AG04449 (cell line): ENCODE measurements around the gene CYBRD1.

Experiments
- CTCF ChIA-PET: fragments of 350-600 bp; formaldehyde crosslinking; extraction: SDS; loops from one replicate; lab custom pipeline; 2021; ENCODE audit warnings: antibody characterized with exemption; lab: Yijun Ruan, JAX
- POLR2A ChIA-PET: fragments of 400-600, 350-600 bp; formaldehyde crosslinking; extraction: SDS; loops from one replicate; lab custom pipeline; 2020; ENCODE audit warnings: antibody characterized with exemption, inconsistent platforms; lab: Yijun Ruan, JAX
- DNase-seq: peaks from one replicate; pipeline ENCODE4 v3.0.0-alpha.2; 2010; ENCODE audit warnings: low read depth, low spot score
- H3K4me3 ChIP-seq: 2 replicates; pipeline ENCODE4 v1.5.1; 2011; ENCODE audit warnings: low read depth, mild to moderate bottlenecking, control low read depth, low read length
- CTCF ChIP-seq: IDR thresholded peaks from one replicate; pipeline ENCODE4 v1.5.1; 2011; ENCODE audit warnings: mild to moderate bottlenecking, moderate library complexity, low read length, control low read depth, inconsistent platforms; ENCODE audit not compliant: insufficient read depth; ENCODE audit errors: missing control alignments

The CYBRD1 gene

GRCh38 chr2:171512014-171512413 lies 10.3 kb upstream of the CYBRD1 start:
- ChIA-PET CTCF (no interaction called here), POLR2A (no interaction called here)
- no peak overlapping the region for H3K4me3 ChIP-seq
- no peak for TF ChIP-seq CTCF
- DNase-seq = no peak

- no peak overlapping the region for H3K4me3 ChIP-seq
- DNase-seq = no peak
- TF ChIP-seq CTCF = no peak
- ChIA-PET POLR2A (no interaction called here), CTCF (no interaction called here)
Measured at GRCh38 chr2:171512683-171513195, 9.5 kb upstream of the CYBRD1 start.

DNA sequence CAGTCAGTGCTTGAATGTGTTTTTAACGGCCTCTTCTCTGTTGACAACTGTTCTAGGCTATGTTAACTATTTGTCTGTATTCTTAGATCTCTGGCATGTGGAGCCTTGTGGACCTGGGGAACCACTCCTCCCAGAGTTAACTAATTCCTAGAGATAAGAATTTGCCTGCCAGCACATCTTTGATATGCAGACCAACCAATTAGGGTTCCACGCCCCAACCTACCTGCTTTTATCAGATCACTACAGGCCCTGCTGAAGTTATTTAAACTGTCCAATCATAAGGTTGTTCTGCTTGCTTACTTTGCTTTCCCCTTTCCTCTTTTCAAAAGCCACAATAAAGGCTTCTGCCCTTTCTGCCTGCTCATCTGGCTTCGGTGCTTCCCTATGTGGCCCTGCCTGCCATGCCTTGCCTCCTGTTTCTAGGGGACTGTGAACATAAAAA lies 8.5 kb upstream of the CYBRD1 start:
- ChIA-PET CTCF (no interaction called here), POLR2A (no interaction called here)
- no peak overlapping the region for H3K4me3 ChIP-seq
- TF ChIP-seq CTCF = no peak
- no peak for DNase-seq

DNA sequence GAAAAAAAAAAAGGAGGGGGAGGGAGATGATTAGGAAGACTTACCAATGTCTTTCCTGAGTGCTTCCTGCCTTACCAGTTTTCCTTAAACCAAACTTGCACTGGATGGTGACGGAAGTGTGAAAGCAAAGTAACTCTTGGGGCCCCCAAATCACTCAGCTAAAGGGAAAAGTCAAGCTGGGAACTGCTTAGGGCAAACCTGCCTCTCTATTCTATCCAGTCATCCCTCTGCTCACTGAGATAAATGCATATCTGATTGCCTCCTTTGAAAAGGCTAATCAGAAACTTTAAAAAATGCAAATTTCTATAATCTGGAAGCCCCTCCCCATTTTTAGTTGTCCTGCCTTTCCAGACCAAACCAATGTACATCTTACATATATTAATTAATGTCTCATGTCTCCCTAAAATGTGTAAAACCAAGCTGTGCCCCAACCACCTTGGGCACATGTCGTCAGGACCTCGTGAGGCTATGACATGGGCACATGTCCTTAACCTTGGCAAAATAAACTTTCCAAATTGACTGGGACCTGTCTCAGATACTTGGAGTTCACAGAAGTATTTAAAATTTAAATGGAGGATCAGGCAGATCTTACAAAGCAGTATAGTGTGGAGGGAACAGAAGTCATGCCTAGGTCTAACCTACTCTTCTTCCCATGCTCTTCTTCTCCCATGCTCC lies 7.2 kb upstream of the CYBRD1 start:
- CTCF ChIA-PET = no interaction called here

DNA sequence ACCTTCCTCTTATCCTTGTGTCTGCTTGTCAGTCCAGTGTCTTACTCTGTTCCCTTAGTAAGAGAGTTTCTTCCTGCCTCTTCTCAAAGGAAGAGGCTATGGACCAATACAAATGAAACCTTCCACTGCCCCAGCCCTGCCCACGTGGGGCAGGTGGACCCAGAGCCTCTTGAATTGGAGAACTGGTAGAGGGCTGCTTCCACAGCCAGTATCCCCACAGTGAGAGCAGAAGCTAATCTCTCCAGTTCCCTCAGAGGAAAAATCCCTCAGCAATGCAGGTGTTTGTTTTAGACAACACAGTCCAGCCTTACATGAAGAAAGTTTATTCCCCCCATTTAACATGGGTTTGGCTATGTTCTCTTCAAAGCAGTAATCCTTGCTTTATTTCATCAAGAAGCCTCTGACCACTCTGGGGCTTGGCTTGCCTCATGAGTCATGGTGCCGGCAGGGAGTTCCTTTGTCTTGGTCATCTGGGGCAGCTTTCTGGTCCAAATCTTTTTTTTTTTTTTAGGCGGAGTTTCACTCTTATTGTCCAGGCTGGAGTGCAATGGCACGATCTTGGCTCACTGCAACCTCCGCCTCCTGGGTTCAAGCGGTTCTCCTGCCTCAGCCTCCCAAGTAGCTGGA lies 6.5 kb upstream of the CYBRD1 start:
- ChIA-PET POLR2A (no interaction called here), CTCF (no interaction called here)
- no peak overlapping the region for H3K4me3 ChIP-seq
- TF ChIP-seq CTCF = no peak
- no peak for DNase-seq

More for the DNA sequence above, 7.2 kb upstream of the CYBRD1 start:
- no peak overlapping the region for H3K4me3 ChIP-seq
- POLR2A ChIA-PET = no interaction called here
- no peak for TF ChIP-seq CTCF
- DNase-seq = no peak

DNA sequence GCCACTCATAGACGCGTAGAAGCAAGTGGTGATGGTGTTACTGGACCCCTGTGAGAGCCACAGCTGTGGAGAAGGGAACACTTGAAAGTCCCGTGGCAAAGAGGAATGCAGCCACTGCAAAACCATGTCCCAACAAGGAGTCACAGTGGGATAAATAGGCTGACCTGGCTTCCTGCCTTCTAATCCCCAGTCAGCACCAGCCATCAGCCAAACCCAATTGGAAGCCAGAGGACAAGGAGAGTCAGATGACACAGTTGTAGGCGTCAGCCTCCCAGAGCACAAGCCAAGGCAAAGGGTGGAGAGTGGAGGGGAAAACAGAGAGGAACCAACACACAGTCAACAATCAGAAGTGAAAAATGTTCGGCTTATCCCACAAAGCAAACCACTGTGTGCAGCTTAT lies 5.5 kb upstream of the CYBRD1 start:
- DNase-seq = no peak
- TF ChIP-seq CTCF = no peak
- H3K4me3 ChIP-seq = no peak overlapping the region
- ChIA-PET CTCF (no interaction called here), POLR2A (no interaction called here)
